ENCODE data around the gene FAM72A. TPM values are rescaled to one million over a fixed set of nuclear protein-coding genes. Genes with fewer than 3 reads are reported as not detected.
A peak's percentile ranks its signal among the peaks of the same experiment; 100 is the strongest.
"Not testable (repeated sequence)": the region's sequence is repeated elsewhere in the genome, so short reads cannot be mapped to it uniquely, and the experiment has no call there.

The FAM72A gene
- 1 to 10 TPM in 1 of 2 experiments, under 1 TPM in 1; 1.00 to 1.4 TPM for total RNA-seq
- under 1 TPM in 1 of 2 donors, not detected in 1; 0.29 TPM for polyA plus RNA-seq

GRCh38 chr1:206202789-206203363 is at the start of gene FAM72A:
Gene FAM72A, minus strand, starts transcription at chr1:206202839. Its CDS starts 814 bp downstream, at chr1:206202025.
- H3K27me3 ChIP-seq (ENCODE audit: insufficient read depth, low read length); H3K4me1 ChIP-seq (ENCODE audit: insufficient read depth, low read length); H3K4me1 Mint-ChIP-seq; H3K36me3 ChIP-seq (ENCODE audit: insufficient read depth, low read length); CTCF ChIA-PET (ENCODE audit: partially characterized antibody); H3K27me3 Mint-ChIP-seq; H3K9me3 ChIP-seq (ENCODE audit: control insufficient read depth in 1 of 2, low read length in 2 of 2); H3K36me3 Mint-ChIP-seq; H3K9me3 Mint-ChIP-seq; intact Hi-C loops (cut with micrococcal nuclease): not testable (repeated sequence)
- H3K27ac ChIP-seq (ENCODE audit: low read depth, low read length): peak within 1 kb of the TSS; percentile 31
- peak; percentile 97 to 100 (median 99) for DNase-seq
- peak within 1 kb of the TSS in 6 of 7 donors; percentile 42 to 90 (median 69) for H3K27ac Mint-ChIP-seq
- peak within 1 kb of the TSS in 1 of 2 donors; percentile 47 for H3K4me3 ChIP-seq (ENCODE audit: low read length in 2 of 2)
- H3K4me3 Mint-ChIP-seq: peak within 1 kb of the TSS; percentile 78 to 89 (median 86)
- POLR2A ChIA-PET (ENCODE audit: partially characterized antibody): interaction anchor here (0.6 kb wide), 1 partner anchor 917 kb away, joined by 3 read pairs; no protein-coding TSS in a partner anchor

GRCh38 chr1:206250953-206251681 is 48.5 kb upstream of the FAM72A start:
- intact Hi-C loops (cut with micrococcal nuclease); H3K36me3 Mint-ChIP-seq; H3K27me3 Mint-ChIP-seq: not testable (repeated sequence)

GRCh38 chr1:206246129-206246886 is 43.7 kb upstream of the FAM72A start:
- H3K9me3 Mint-ChIP-seq; H3K4me1 ChIP-seq (ENCODE audit: insufficient read depth, low read length); intact Hi-C loops (cut with micrococcal nuclease); H3K27ac Mint-ChIP-seq; H3K36me3 ChIP-seq (ENCODE audit: insufficient read depth, low read length); H3K36me3 Mint-ChIP-seq; CTCF ChIA-PET (ENCODE audit: partially characterized antibody); H3K4me3 Mint-ChIP-seq; H3K27ac ChIP-seq (ENCODE audit: low read depth, low read length); DNase-seq; POLR2A ChIA-PET (ENCODE audit: partially characterized antibody); H3K9me3 ChIP-seq (ENCODE audit: control insufficient read depth in 1 of 2, low read length in 2 of 2); H3K4me1 Mint-ChIP-seq; H3K4me3 ChIP-seq (ENCODE audit: low read length in 2 of 2); H3K27me3 ChIP-seq (ENCODE audit: insufficient read depth, low read length); H3K27me3 Mint-ChIP-seq: not testable (repeated sequence)

More at GRCh38 chr1:206250953-206251681, 48.5 kb upstream of the FAM72A start:
- H3K27ac ChIP-seq (ENCODE audit: low read depth, low read length); H3K36me3 ChIP-seq (ENCODE audit: insufficient read depth, low read length); H3K27ac Mint-ChIP-seq; POLR2A ChIA-PET (ENCODE audit: partially characterized antibody); DNase-seq; H3K4me3 Mint-ChIP-seq; H3K9me3 ChIP-seq (ENCODE audit: control insufficient read depth in 1 of 2, low read length in 2 of 2); H3K9me3 Mint-ChIP-seq; H3K4me1 Mint-ChIP-seq; CTCF ChIA-PET (ENCODE audit: partially characterized antibody); H3K27me3 ChIP-seq (ENCODE audit: insufficient read depth, low read length); H3K4me3 ChIP-seq (ENCODE audit: low read length in 2 of 2); H3K4me1 ChIP-seq (ENCODE audit: insufficient read depth, low read length): not testable (repeated sequence)

GRCh38 chr1:206245479-206245878 is 42.8 kb upstream of the FAM72A start:
- H3K4me1 ChIP-seq (ENCODE audit: insufficient read depth, low read length); H3K27ac ChIP-seq (ENCODE audit: low read depth, low read length); H3K27me3 Mint-ChIP-seq; H3K27ac Mint-ChIP-seq; H3K36me3 Mint-ChIP-seq; H3K9me3 Mint-ChIP-seq; H3K9me3 ChIP-seq (ENCODE audit: control insufficient read depth in 1 of 2, low read length in 2 of 2); H3K4me3 Mint-ChIP-seq; H3K4me3 ChIP-seq (ENCODE audit: low read length in 2 of 2); H3K4me1 Mint-ChIP-seq; intact Hi-C loops (cut with micrococcal nuclease); H3K36me3 ChIP-seq (ENCODE audit: insufficient read depth, low read length); H3K27me3 ChIP-seq (ENCODE audit: insufficient read depth, low read length); CTCF ChIA-PET (ENCODE audit: partially characterized antibody); DNase-seq; POLR2A ChIA-PET (ENCODE audit: partially characterized antibody): not testable (repeated sequence)

GRCh38 chr1:206243335-206243734 is 40.7 kb upstream of the FAM72A start:
- CTCF ChIA-PET (ENCODE audit: partially characterized antibody); POLR2A ChIA-PET (ENCODE audit: partially characterized antibody); DNase-seq; H3K4me1 Mint-ChIP-seq; H3K36me3 ChIP-seq (ENCODE audit: insufficient read depth, low read length); H3K27ac ChIP-seq (ENCODE audit: low read depth, low read length); H3K9me3 Mint-ChIP-seq; intact Hi-C loops (cut with micrococcal nuclease); H3K4me3 ChIP-seq (ENCODE audit: low read length in 2 of 2); H3K4me1 ChIP-seq (ENCODE audit: insufficient read depth, low read length); H3K27me3 Mint-ChIP-seq; H3K36me3 Mint-ChIP-seq; H3K4me3 Mint-ChIP-seq; H3K9me3 ChIP-seq (ENCODE audit: control insufficient read depth in 1 of 2, low read length in 2 of 2); H3K27ac Mint-ChIP-seq; H3K27me3 ChIP-seq (ENCODE audit: insufficient read depth, low read length): not testable (repeated sequence)

DNA sequence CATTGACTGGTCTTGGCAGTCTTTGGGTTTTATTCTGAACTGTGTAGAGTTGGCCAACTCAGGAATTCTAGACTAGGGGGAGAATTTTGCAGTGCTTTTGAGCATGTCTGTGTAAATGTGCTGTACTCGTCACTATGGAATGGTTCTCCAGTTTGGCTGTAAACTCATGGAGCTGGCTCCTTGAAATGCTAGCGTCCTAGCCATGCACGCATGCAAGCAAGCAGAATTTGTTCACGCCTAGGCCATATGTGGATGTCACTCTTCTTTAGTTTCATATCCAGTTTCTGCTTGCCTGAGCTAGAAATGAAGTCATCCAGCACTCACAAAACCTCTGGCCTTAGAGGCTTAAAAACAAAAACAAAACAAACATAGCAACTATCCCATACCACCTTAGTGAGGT is 37.6 kb upstream of the FAM72A start:
- H3K4me1 Mint-ChIP-seq; H3K27ac ChIP-seq (ENCODE audit: low read depth, low read length); H3K27me3 ChIP-seq (ENCODE audit: insufficient read depth, low read length); H3K4me1 ChIP-seq (ENCODE audit: insufficient read depth, low read length); H3K27ac Mint-ChIP-seq; intact Hi-C loops (cut with micrococcal nuclease); H3K9me3 Mint-ChIP-seq; H3K4me3 Mint-ChIP-seq; CTCF ChIA-PET (ENCODE audit: partially characterized antibody); DNase-seq; H3K36me3 ChIP-seq (ENCODE audit: insufficient read depth, low read length); H3K9me3 ChIP-seq (ENCODE audit: control insufficient read depth in 1 of 2, low read length in 2 of 2); H3K4me3 ChIP-seq (ENCODE audit: low read length in 2 of 2); H3K27me3 Mint-ChIP-seq; H3K36me3 Mint-ChIP-seq; POLR2A ChIA-PET (ENCODE audit: partially characterized antibody): not testable (repeated sequence)

GRCh38 chr1:206235190-206235589 is 32.6 kb upstream of the FAM72A start:
- intact Hi-C loops (cut with micrococcal nuclease); H3K36me3 ChIP-seq (ENCODE audit: insufficient read depth, low read length); H3K27ac Mint-ChIP-seq; H3K27me3 Mint-ChIP-seq; H3K9me3 ChIP-seq (ENCODE audit: control insufficient read depth in 1 of 2, low read length in 2 of 2); H3K4me1 Mint-ChIP-seq; H3K4me1 ChIP-seq (ENCODE audit: insufficient read depth, low read length); H3K4me3 ChIP-seq (ENCODE audit: low read length in 2 of 2); H3K36me3 Mint-ChIP-seq; H3K4me3 Mint-ChIP-seq; H3K27me3 ChIP-seq (ENCODE audit: insufficient read depth, low read length); H3K9me3 Mint-ChIP-seq; CTCF ChIA-PET (ENCODE audit: partially characterized antibody); H3K27ac ChIP-seq (ENCODE audit: low read depth, low read length); DNase-seq; POLR2A ChIA-PET (ENCODE audit: partially characterized antibody): not testable (repeated sequence)

Measured in CD4-positive, alpha-beta memory T cell (primary cell).